CD4-positive, alpha-beta T cell treated with Interleukin-21 for 1 hour (primary cell): ENCODE data around the gene ARHGEF10L.

Source experiments
- DNase-seq: peaks from one replicate; pipeline ENCODE4 v3.0.0-alpha.2; 2020

ARHGEF10L gene

GRCh38 chr1:17550729-17551584 is 11.5 kb downstream of the ARHGEF10L start:
- no peak for DNase-seq

- no peak for DNase-seq
Observed at GRCh38 chr1:17551755-17552234, 12.3 kb downstream of the ARHGEF10L start.

- no peak for DNase-seq
Observed at GRCh38 chr1:17553975-17554700, 14.6 kb downstream of the ARHGEF10L start.

GRCh38 chr1:17554954-17555353 is 15.5 kb downstream of the ARHGEF10L start:
- no peak for DNase-seq

GRCh38 chr1:17557986-17558385 is 18.5 kb downstream of the ARHGEF10L start:
- DNase-seq = no peak

- DNase-seq = no peak
Observed at GRCh38 chr1:17558541-17558940, 19.0 kb downstream of the ARHGEF10L start.

DNA sequence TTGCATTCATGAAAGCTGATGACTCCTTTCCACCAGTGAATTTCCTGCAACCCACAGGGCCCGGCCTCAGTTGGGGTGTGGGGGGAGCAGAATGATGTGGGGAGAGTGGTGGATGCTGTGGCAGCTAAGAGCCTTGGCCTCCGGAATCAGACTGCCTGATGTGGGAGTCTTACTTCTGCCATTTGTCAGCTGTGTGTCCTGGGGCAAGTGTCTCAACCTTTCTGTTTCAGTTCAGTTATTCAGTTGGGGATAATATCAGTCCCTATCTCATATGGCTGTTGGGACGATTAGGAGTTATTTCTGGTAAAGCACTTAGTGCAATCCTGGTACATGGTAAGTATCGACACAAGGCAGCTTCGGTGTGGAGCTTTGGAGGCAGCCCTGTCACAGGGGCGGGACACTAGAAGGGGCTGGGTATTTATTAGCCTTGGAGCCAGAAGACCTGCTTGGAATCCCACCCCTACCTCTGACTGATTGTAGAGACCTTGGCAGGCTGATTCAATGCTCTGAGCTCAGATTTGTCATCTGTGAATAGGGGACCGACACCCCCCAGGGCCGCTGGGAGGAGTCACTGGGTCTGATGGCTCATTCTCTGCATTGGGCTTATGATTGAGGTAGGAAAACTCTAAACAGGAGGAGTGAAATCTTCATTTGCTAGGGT is 19.6 kb downstream of the ARHGEF10L start:
- no peak for DNase-seq

- no peak for DNase-seq
Observed at GRCh38 chr1:17559615-17560419, 20.3 kb downstream of the ARHGEF10L start.

DNA sequence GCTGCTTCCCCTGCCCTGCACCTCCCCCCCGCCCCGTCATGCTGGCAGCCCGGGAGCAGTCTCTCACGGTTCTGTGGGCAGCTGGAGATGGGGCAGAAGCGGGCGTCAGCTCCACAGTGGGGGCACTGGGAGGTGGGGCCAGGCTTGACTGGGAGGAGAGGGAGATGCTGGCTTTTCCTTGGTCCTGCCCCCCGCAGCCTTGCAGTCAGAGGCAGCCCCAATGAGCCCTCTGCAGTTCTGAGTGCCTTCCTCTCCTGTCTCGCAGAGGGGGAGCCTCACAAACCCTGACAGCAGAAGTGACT is 21.7 kb downstream of the ARHGEF10L start:
- no peak for DNase-seq

GRCh38 chr1:17561561-17561985 is 22.1 kb downstream of the ARHGEF10L start:
- no peak for DNase-seq

GRCh38 chr1:17562375-17562774 is 22.9 kb downstream of the ARHGEF10L start:
- DNase-seq = no peak

DNA sequence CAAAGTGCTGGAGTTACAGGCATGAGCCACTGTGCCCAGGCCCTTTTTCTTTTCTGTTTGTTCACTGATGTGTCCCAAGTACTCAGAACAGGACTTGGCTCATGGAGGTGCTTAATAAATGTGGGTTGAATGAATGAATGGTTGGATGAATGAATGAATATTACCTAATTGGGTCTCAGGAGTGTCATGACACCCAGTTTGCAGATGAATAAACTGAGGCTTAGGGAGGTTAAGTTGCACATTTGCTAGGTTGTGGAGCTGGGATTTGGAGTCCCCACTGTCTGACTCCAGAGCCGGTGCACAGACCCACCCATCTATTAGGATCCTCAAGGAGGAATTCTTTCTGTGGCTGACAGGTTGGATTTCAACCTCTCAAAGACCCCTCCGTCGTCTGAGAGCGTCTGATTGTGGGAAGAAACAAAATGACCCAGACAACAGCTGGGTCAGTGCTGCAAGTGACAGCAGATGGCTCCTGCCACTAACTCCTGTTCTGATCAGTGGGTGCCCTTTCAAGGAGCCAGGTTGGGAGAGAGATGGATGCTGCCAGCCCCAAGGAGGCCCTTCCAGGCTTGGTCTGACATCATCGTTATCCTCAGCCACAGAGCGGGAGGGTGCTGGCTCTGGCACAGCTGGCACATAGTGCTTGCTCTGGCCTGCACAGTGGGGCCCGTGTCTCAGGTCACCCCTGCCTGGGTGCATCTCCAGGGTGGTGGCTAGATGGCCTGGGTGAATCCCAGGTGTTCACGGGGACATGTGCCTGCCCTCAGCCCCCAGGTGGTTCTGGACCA is 24.2 kb downstream of the ARHGEF10L start:
- DNase-seq = no peak

- DNase-seq = no peak
Observed at GRCh38 chr1:17564458-17565393, 25.2 kb downstream of the ARHGEF10L start.

DNA sequence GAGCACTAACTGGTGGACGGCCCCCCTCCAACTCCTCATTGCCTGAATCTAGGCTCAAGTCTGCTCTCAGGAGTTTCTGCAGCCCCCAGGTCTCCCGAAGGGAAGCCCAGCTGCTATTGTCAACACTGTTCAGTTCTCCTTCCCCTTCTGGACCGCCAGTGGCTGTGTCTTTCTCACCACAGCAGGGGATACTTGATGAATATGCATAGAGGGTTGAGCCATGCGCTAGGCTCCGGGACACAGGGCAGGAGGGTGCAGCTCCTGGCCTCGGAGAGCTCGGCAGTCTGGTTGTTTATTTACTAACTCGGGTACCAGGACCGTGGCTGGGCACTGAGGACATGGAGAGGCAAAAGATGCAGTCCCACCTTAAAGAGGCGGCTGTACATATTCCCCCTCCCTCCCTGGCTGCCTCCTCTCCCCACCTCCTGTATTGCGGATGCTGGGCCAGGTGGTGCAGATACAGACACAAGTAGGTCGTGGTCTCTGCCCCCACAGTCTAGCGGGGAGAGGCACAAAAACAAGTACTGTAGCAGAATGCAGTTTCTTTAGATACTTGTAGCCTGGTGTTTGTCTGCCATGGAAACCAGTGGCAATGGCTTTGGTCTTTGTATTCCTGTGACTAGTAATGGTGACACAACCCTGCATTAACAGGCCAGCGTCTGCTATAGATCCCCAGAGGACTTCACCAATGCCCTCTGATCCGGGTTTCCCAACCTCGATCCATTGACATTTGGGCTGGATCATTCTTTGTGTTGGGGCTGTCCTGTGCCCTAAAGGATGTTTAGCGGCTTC is 26.2 kb downstream of the ARHGEF10L start:
- DNase-seq = no peak

DNA sequence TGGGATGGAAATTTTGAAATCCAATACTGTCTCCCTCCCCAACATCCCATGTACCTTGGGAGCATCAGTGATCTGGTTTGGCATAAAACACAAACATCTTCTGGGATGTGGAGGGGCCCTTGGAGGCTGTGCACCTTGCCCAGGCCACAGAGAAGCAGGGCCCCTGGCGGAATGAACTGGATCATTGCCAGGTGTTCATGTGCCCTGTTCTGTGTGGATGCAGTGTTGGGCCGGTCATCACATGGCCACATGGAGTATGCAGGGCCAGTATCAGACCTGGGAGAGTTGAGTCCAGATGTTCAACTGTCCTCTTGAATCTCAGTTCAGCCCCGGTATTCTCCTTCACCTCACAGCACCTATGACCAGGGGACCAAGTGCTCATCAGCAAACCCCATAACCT is 26.9 kb downstream of the ARHGEF10L start:
- no peak for DNase-seq

GRCh38 chr1:17566892-17567291 is 27.4 kb downstream of the ARHGEF10L start:
- DNase-seq = no peak

DNA sequence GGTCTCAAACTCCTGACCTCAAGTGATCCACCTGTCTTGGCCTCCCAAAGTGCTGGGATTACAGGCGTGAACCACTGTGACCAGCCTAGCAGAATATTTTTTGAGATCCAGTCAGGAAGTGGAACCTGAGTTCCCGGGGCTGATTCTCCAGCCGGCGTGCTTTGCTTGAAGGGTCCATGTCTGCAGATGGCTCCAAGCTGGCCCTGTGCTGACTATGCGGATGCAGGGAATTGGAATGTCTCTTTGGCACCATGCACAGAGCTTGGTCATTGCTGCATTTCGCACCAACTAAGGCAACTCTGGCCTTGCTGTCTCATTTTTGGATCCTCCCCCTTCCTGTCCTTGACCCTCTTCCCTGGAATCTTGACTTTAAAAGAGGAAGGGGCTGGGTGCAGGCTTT is 28.1 kb downstream of the ARHGEF10L start:
- DNase-seq = no peak

DNA sequence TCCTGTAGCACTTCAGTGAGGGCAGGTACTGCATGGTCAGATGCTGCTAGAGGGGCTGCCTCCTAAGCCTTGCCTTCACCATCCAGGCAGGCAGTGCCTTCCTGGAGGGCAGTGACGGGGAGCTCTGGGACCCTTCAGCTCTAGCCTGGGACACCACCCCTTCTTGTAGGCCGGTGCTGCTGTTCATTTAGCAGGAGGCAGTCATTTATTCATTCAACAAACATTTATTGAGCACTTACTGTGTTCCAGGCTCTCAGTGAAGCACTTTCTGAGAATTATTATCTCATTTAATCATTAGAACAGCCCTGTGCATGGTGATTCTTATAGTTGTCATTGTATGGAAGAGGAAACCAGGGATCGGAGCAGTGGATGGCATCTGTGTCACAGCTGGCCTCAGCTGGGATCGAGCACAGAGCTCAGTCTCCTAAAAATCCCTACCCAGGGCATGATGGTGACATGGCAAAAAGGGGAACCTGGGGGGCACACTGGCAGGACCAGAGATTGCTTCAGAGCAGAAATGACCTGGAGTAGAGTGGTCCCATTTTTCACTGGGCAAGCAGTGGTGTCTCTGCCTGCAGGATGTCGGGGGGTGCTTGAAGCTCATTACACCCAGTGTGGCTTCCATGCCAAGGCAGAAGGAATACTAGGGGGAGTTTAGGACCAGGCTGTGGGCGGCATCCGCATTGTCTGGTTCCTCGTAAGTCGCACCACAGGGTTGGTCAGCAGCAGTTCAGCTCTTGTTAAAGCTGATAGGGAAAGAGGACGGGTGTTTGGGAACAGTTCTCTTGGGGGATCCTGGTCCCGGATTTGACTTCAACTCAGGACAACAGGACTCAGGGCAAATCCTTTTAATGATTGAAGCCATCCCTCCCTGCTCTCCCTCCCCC is 28.8 kb downstream of the ARHGEF10L start:
- DNase-seq = no peak
